ENCODE results near the gene MMD2. TPM values are rescaled to one million over a fixed set of nuclear protein-coding genes. Genes with fewer than 3 reads are reported as not detected.

The MMD2 gene
- total and polyA plus RNA-seq, 2 donors (not counting 1 experiment from before 2014, with no cell fraction given): not detected

GRCh38 chr7:5001911-5002310 lies 42.9 kb upstream of the MMD2 start:
- Histone ChIP-seq H3K4me3 (ENCODE audit: control extremely low read depth in 1 of 5, extremely low read depth in 1 of 5, insufficient read depth in 1 of 5, low read depth in 2 of 5, low read length in 4 of 5) (no peak overlapping the region), H3K27ac (ENCODE audit: low read length in 2 of 2) (no peak overlapping the region), H4K20me1 (ENCODE audit: control insufficient read depth, insufficient read depth, low read length, poor library complexity, severe bottlenecking) (no peaks in the 10 kb centered on the region), H3K4me1 (ENCODE audit: control insufficient read depth in 2 of 2, insufficient read depth in 2 of 2, low read length in 2 of 2) (no peaks in the 10 kb centered on the region), H3K4me2 (replicated peaks; ENCODE audit: low read depth, low read length, poor library complexity, severe bottlenecking) (no peak overlapping the region), H3K9ac (ENCODE audit: low read length) (no peak overlapping the region), H2AFZ (ENCODE audit: insufficient read depth, low read depth, low read length, poor library complexity, severe bottlenecking) (no peak overlapping the region), H3K27me3 (replicated peaks in 1 of 4; ENCODE audit: control extremely low read depth in 1 of 4, control insufficient read depth in 3 of 4, insufficient read depth in 4 of 4, low read length in 3 of 4) (no peaks in the 10 kb centered on the region), H3K36me3 (replicated peaks in 1 of 2; ENCODE audit: control extremely low read depth in 1 of 2, control insufficient read depth in 1 of 2, extremely low read depth in 1 of 2, insufficient read depth in 2 of 2, low read length in 1 of 2) (peaks cover 2 to 14% of the 10 kb centered on the region in 2 experiments), H3K9me3 (ENCODE audit: control extremely low read depth in 1 of 3, control insufficient read depth in 2 of 3, insufficient read depth in 1 of 3, low read length in 2 of 3) (no peaks in the 10 kb centered on the region), H3K79me2 (ENCODE audit: control insufficient read depth, insufficient read depth, low read length) (no peaks in the 10 kb centered on the region)
- Mint-ChIP-seq H3K4me3 (no peak overlapping the region), H3K27me3 (no peaks in the 10 kb centered on the region), H3K4me1 (no peaks in the 10 kb centered on the region), H3K9me3 (ENCODE audit: insufficient read depth) (no peaks in the 10 kb centered on the region), H3K27ac (no peak overlapping the region)
- ChIA-PET CTCF (no interaction called here), POLR2A (no interaction called here)
- intact Hi-C loops (cut with micrococcal nuclease): no loop called here
- no CpG with 5 or more reads among the region's 5 CpGs for WGBS (ENCODE audit: insufficient coverage)
- no peak for DNase-seq
- no peak for TF ChIP-seq CTCF (IDR thresholded peaks at IDR 0.05)
- TF ChIP-seq EZH2 (IDR thresholded peaks at IDR 0.05; ENCODE audit: borderline replicate concordance, insufficient read depth, low read depth, low read length, poor library complexity, severe bottlenecking): no peak
- no peak for ATAC-seq (ENCODE audit: low read depth)

- no peak overlapping the region for H3K4me2 ChIP-seq (replicated peaks; ENCODE audit: low read depth, low read length, poor library complexity, severe bottlenecking)
- WGBS (ENCODE audit: insufficient coverage): 100% methylated on average over 2 of the region's 4 CpGs
These were observed 42.0 kb upstream of the MMD2 start for GRCh38 chr7:5001003-5001402.

More at GRCh38 chr7:5001003-5001402, 42.0 kb upstream of the MMD2 start:
- no peak overlapping the region for H3K4me3 Mint-ChIP-seq
- Histone ChIP-seq H3K27me3 (replicated peaks in 1 of 4; ENCODE audit: control extremely low read depth in 1 of 4, control insufficient read depth in 3 of 4, insufficient read depth in 4 of 4, low read length in 3 of 4) (no peaks in the 10 kb centered on the region), H3K27ac (ENCODE audit: low read length in 2 of 2) (no peak overlapping the region), H3K4me3 (ENCODE audit: control extremely low read depth in 1 of 5, extremely low read depth in 1 of 5, insufficient read depth in 1 of 5, low read depth in 2 of 5, low read length in 4 of 5) (no peak overlapping the region), H3K4me1 (ENCODE audit: control insufficient read depth in 2 of 2, insufficient read depth in 2 of 2, low read length in 2 of 2) (no peaks in the 10 kb centered on the region), H4K20me1 (ENCODE audit: control insufficient read depth, insufficient read depth, low read length, poor library complexity, severe bottlenecking) (no peaks in the 10 kb centered on the region), H3K9ac (ENCODE audit: low read length) (no peak overlapping the region), H3K9me3 (ENCODE audit: control extremely low read depth in 1 of 3, control insufficient read depth in 2 of 3, insufficient read depth in 1 of 3, low read length in 2 of 3) (no peaks in the 10 kb centered on the region), H3K79me2 (ENCODE audit: control insufficient read depth, insufficient read depth, low read length) (no peaks in the 10 kb centered on the region), H2AFZ (ENCODE audit: insufficient read depth, low read depth, low read length, poor library complexity, severe bottlenecking) (no peak overlapping the region), H3K36me3 (replicated peaks in 1 of 2; ENCODE audit: control extremely low read depth in 1 of 2, control insufficient read depth in 1 of 2, extremely low read depth in 1 of 2, insufficient read depth in 2 of 2, low read length in 1 of 2) (peaks cover 2 to 20% of the 10 kb centered on the region in 2 experiments)
- no peak for DNase-seq
- intact Hi-C loops (cut with micrococcal nuclease): no loop called here
- H3K4me1 Mint-ChIP-seq: no peaks in the 10 kb centered on the region
- H3K27ac Mint-ChIP-seq: no peak overlapping the region
- POLR2A ChIA-PET: no interaction called here
- no peaks in the 10 kb centered on the region for H3K9me3 Mint-ChIP-seq (ENCODE audit: insufficient read depth)
- H3K27me3 Mint-ChIP-seq: no peaks in the 10 kb centered on the region
- CTCF ChIA-PET: no interaction called here
- no peak for ATAC-seq (ENCODE audit: low read depth)
- TF ChIP-seq CTCF (IDR thresholded peaks at IDR 0.05) (no peak), EZH2 (IDR thresholded peaks at IDR 0.05; ENCODE audit: borderline replicate concordance, insufficient read depth, low read depth, low read length, poor library complexity, severe bottlenecking) (no peak)

All from B cell (primary cell).